ENCODE measurements around the gene TACO1.

TACO1 gene

GRCh38 chr17:63641692-63642448 is 41.2 kb downstream of the TACO1 start:
- DNase-seq: no peak

- DNase-seq: no peak
These were observed 44.2 kb downstream of the TACO1 start for GRCh38 chr17:63644846-63645245.

- no peak for DNase-seq
These were observed 45.2 kb downstream of the TACO1 start for GRCh38 chr17:63645775-63646487.

- no peak for DNase-seq
These were observed 45.8 kb downstream of the TACO1 start for GRCh38 chr17:63646488-63646806.

- no peak for DNase-seq
These were observed 46.5 kb downstream of the TACO1 start for GRCh38 chr17:63647065-63647725.

- DNase-seq: no peak
These were observed 47.2 kb downstream of the TACO1 start for GRCh38 chr17:63647936-63648335.

GRCh38 chr17:63649813-63650212 is 49.1 kb downstream of the TACO1 start:
- no peak for DNase-seq

- DNase-seq: no peak
These were observed 51.4 kb downstream of the TACO1 start for GRCh38 chr17:63652106-63652505.

- DNase-seq: no peak
These were observed 52.4 kb downstream of the TACO1 start for GRCh38 chr17:63653050-63653449.

- DNase-seq: no peak
These were observed 57.1 kb downstream of the TACO1 start for GRCh38 chr17:63657786-63658185.
